Mammary epithelial cell (primary cell): ENCODE measurements around the gene DYNC1I2.

Experiments
- CTCF ChIP-seq, 2 donors: IDR thresholded peaks in 1 of 2; conservative IDR thresholded peaks in 1 of 2; 2 replicates each; pipeline ENCODE4 v1.5.1; 2011 to 2012; ENCODE audit warnings: inconsistent platforms in 2 of 2, low read length in 2 of 2, mild to moderate bottlenecking in 2 of 2, control low read depth in 1 of 2, low read depth in 1 of 2; ENCODE audit not compliant: insufficient read depth in 1 of 2; ENCODE audit errors: extremely low read depth in 1 of 2
- EZH2 ChIP-seq: IDR thresholded peaks from 2 replicates; pipeline ENCODE4 v1.6.1; 2012; ENCODE audit warnings: low read length, inconsistent platforms, borderline replicate concordance

DNA sequence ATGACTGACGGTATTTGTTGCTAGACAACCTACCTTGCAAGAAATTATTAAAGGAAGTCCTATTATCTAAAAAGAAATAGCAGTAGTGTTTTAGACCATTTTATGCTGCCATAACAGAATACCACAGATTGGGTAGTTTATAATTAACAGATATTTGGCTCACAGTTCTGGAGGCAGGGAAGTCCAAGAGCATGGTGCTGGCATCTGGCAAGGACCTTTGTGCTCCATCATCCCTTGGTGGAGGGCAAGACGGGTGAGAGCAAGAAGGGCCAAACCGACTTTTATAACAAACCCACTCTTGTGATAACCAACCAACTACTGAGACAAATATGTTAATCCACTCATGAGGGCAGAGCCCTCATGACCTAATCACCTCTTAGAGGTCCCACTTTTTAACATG, 91.2 kb downstream of the DYNC1I2 start:
- TF ChIP-seq CTCF (conservative IDR thresholded peaks at IDR 0.05 in 1 of 2, IDR thresholded peaks at IDR 0.05 in 1 of 2; ENCODE audit: extremely low read depth in 1 of 2, insufficient read depth in 1 of 2, low read depth in 1 of 2, low read length in 2 of 2) (no peak), EZH2 (no peak)
